Fibroblast of pulmonary artery (primary cell): ENCODE data around the gene CR1L.
"Not testable (repeated sequence)": the region's sequence is repeated elsewhere in the genome, so short reads cannot be mapped to it uniquely, and the experiment has no call there.

Experiments
- DNase-seq: peaks from one replicate; pipeline ENCODE4 v3.0.0-alpha.2; 2010; ENCODE audit warnings: low read depth
- H3K4me3 ChIP-seq: replicated peaks from 2 replicates; pipeline ENCODE4 v1.5.1; 2011; ENCODE audit warnings: low read depth, mild to moderate bottlenecking, control low read depth, low read length, moderate library complexity
- TF ChIP-seq, protein P1 (sequence below): IDR thresholded peaks from 2 replicates; pipeline ENCODE4 v1.5.1; 2011; ENCODE audit warnings: mild to moderate bottlenecking, control low read depth, low read length, inconsistent platforms; ENCODE audit errors: missing control alignments

CR1L gene

DNA sequence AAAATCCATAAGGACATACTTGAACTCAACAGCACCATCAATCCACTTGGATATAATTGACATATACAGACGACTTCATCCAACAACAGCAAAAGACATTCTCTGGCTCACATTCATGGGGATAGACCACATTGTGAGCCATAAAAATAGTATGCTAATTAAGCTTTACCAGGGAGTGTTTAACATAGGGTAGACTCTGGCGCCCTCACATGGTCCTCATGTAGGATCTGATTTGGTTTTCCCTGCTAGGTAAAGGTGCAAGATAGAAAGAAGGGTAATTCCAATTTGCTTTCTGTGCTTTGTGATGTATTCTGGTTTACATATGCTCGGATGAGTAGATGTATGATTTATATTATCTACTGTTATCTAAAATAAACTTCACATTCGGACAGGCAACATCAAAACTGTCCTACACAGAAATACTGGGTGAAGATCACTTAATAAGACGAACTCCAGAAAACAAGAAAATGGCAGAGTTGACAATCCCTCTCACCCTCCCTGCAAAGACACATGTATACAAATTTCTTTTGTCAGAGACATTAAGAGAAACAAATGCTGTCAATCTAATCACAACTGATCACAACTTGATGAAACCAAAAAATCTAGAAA lies 27.7 kb downstream of the CR1L start:
- TF ChIP-seq, protein P1, sequence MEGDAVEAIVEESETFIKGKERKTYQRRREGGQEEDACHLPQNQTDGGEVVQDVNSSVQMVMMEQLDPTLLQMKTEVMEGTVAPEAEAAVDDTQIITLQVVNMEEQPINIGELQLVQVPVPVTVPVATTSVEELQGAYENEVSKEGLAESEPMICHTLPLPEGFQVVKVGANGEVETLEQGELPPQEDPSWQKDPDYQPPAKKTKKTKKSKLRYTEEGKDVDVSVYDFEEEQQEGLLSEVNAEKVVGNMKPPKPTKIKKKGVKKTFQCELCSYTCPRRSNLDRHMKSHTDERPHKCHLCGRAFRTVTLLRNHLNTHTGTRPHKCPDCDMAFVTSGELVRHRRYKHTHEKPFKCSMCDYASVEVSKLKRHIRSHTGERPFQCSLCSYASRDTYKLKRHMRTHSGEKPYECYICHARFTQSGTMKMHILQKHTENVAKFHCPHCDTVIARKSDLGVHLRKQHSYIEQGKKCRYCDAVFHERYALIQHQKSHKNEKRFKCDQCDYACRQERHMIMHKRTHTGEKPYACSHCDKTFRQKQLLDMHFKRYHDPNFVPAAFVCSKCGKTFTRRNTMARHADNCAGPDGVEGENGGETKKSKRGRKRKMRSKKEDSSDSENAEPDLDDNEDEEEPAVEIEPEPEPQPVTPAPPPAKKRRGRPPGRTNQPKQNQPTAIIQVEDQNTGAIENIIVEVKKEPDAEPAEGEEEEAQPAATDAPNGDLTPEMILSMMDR: peak; percentile 37
- H3K4me3 ChIP-seq: no peak overlapping the region
- peak; percentile 37 for DNase-seq

DNA sequence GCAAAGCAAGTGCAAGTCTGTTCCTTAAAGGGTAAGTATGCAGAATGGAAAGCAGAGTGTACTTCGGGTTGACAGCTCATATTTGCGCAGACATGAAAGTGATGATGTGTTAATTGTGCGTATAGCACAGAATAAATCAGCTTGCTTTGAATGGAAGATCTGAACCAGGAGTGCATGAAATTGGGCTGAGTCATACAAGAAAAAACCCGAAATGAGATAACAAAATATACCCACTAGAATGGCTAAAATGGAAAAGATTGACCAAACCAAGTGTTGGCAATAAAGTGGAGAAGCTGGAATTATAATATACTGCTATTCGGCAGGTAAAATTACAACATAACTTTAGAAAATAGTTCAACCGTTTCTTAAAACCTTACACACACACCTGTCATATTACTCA lies 28.5 kb downstream of the CR1L start:
- no peak for DNase-seq
- TF ChIP-seq, protein P1: no peak
- H3K4me3 ChIP-seq: no peak overlapping the region

DNA sequence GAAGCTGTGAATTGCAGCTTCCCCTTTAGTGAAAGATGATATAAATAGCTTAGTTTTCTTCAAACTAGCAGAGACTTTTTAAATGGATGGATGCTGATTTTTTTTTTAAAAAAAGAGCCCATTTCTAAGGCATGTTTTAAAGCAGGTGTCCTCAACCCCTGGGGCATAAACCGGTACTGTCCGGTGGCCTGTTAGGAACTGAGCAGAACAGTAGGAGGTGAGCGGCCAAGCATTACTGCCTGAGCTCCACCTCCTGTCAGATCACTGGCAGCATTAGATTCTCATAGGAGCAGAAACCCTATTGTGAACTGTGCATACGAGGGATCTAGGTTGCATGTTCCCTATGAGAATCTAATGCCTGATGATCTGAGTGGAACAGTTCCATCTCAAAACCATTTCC lies 31.2 kb downstream of the CR1L start:
- TF ChIP-seq, protein P1: no peak
- no peak overlapping the region for H3K4me3 ChIP-seq

GRCh38 chr1:207680590-207681388 lies 35.9 kb downstream of the CR1L start:
- not testable (repeated sequence) for H3K4me3 ChIP-seq
- DNase-seq: peak; percentile 37

More for the DNA sequence above, 31.2 kb downstream of the CR1L start:
- DNase-seq: no peak

DNA sequence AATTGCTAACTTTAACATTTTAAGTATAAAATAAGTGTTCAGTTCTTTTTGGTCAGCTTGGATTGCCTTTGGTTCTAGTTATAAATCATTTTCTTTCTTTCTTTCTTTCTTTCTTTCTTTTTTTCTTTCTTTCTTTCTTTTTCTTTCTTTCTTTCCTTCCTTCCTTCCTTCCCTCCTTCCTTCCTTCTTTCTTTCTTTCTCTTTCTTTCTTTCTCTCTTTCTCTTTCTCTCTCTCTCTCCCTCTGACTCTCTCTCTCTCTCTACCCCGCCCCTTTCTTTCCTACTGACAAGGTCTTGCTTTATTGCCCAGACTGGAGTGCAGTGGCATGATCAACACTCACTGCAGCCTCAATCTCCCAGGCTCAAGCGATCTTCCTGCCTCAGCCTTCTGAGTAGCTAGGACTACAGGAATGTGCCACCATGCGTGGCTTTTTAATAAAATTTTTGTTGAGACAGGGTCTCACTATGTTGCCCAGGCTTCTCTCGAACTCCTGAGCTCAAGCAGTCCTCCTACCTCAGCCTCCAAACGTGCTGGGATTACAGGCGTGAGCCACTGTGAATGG lies 38.0 kb downstream of the CR1L start:
- DNase-seq, H3K4me3 ChIP-seq: not testable (repeated sequence)

- DNase-seq, H3K4me3 ChIP-seq: not testable (repeated sequence)
Measured at GRCh38 chr1:207690551-207690950, 45.6 kb downstream of the CR1L start.

DNA sequence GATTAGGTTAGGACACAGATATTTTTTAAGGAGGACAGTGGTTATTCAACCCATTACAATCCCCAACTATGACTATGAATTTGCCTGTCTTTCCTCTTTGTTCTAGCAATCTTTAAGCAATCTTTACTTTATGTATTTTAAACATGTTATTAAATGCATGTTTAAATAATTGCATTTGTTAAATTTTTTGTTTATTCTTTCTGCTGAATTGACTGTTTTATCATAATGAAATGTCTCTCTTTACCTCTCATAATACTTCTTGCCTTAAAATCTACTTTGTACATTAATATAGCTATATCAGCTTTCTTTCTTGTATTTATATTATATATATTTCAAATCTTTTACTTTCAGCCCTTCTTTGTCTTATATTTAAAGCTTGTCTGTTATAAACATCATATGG lies 46.1 kb downstream of the CR1L start:
- TF ChIP-seq, protein P1: no peak
- no peak overlapping the region for H3K4me3 ChIP-seq
- no peak for DNase-seq

- DNase-seq: no peak
- TF ChIP-seq, protein P1: no peak
- no peak overlapping the region for H3K4me3 ChIP-seq
Measured at GRCh38 chr1:207691841-207692240, 46.9 kb downstream of the CR1L start.

GRCh38 chr1:207692291-207692690 lies 47.4 kb downstream of the CR1L start:
- H3K4me3 ChIP-seq, DNase-seq: not testable (repeated sequence)
